AG04450 (cell line): Measurements from ENCODE around the gene KCND3. TPM values are rescaled to one million over a fixed set of nuclear protein-coding genes. Genes with fewer than 3 reads are reported as not detected.

ENCODE experiments used
- CTCF ChIA-PET: fragments of 300-600, 350-600 bp; formaldehyde crosslinking; extraction: SDS; loops from one replicate; lab custom pipeline; 2022; ENCODE audit warnings: antibody characterized with exemption, inconsistent platforms; lab: Charles Lee
- POLR2A ChIA-PET: fragments of 350-600 bp; formaldehyde crosslinking; extraction: SDS; loops from one replicate; lab custom pipeline; 2021; ENCODE audit warnings: antibody characterized with exemption, inconsistent platforms; lab: Yijun Ruan, JAX
- DNase-seq: peaks from one replicate; pipeline ENCODE4 v3.0.0-alpha.2; 2011; ENCODE audit warnings: low read depth, low spot score
- H3K27ac ChIP-seq: one replicate; pipeline ENCODE4 v1.5.1; 2012; ENCODE audit warnings: low read depth, low read length, control low read depth
- H3K27me3 ChIP-seq: one replicate; pipeline ENCODE4 v1.6.0; 2012; ENCODE audit warnings: low read length; ENCODE audit not compliant: control insufficient read depth, insufficient read depth
- H3K4me3 ChIP-seq: 2 replicates; pipeline ENCODE4 v1.5.1; 2011; ENCODE audit warnings: mild to moderate bottlenecking, low read depth, low read length, control low read depth
- H3K9me3 ChIP-seq: 2 replicates; pipeline ENCODE4 v1.5.1; 2012; ENCODE audit warnings: low read length; ENCODE audit not compliant: control insufficient read depth, insufficient read depth
- CTCF ChIP-seq: IDR thresholded peaks from 2 replicates; pipeline ENCODE4 v1.5.1; 2011; ENCODE audit warnings: low read depth, low read length, control low read depth, inconsistent platforms
- polyA plus RNA-seq: library from polyadenylated mRNA; depleted of rRNA; stranded (reverse); fragments of >200 nt; gene quantifications from 2 replicates; pipeline ENCODE4 v1.2.3, GENCODE V29; 2011

The KCND3 gene
- polyA plus RNA-seq, 1 experiment = 0.02 TPM

GRCh38 chr1:111735858-111736544, 253.5 kb downstream of the KCND3 start:
- Histone ChIP-seq H3K9me3 (no peaks in the 10 kb centered on the region), H3K27me3 (no peaks in the 10 kb centered on the region), H3K4me3 (no peak overlapping the region), H3K27ac (peak overlapping the region; percentile 57)
- CTCF ChIA-PET = interaction anchor here (1.0 to 10.1 kb wide), 6 partner anchors 12 to 513 kb away, joined by 3 to 80 read pairs (median 8); no protein-coding TSS in a partner anchor
- TF ChIP-seq CTCF = no peak
- POLR2A ChIA-PET = interaction anchor here (0.7 to 1.2 kb wide), 2 partner anchors 14 to 273 kb away, joined by 3 to 5 read pairs; no protein-coding TSS in a partner anchor
- no peak for DNase-seq

GRCh38 chr1:111735321-111735720, 254.1 kb downstream of the KCND3 start:
- ChIA-PET CTCF (interaction anchor here (2.8 to 10.1 kb wide), 2 partner anchors 12 to 21 kb away, joined by 9 to 80 read pairs; no protein-coding TSS in a partner anchor), POLR2A (no interaction called here)
- Histone ChIP-seq H3K27me3 (no peaks in the 10 kb centered on the region), H3K27ac (peak overlapping the region; percentile 57), H3K4me3 (no peak overlapping the region), H3K9me3 (no peaks in the 10 kb centered on the region)
- DNase-seq = no peak
- TF ChIP-seq CTCF = no peak

GRCh38 chr1:111734856-111735255, 254.6 kb downstream of the KCND3 start:
- no peak overlapping the region for H3K4me3 ChIP-seq
- DNase-seq = no peak
- H3K9me3 ChIP-seq = no peaks in the 10 kb centered on the region
- no peak for TF ChIP-seq CTCF
- H3K27ac ChIP-seq = no peak overlapping the region
- ChIA-PET CTCF (interaction anchor here (1.7 to 10.1 kb wide), 3 partner anchors 8 to 20 kb away, joined by 4 to 80 read pairs (median 9); no protein-coding TSS in a partner anchor), POLR2A (no interaction called here)
- no peaks in the 10 kb centered on the region for H3K27me3 ChIP-seq

GRCh38 chr1:111734426-111734825, 255.0 kb downstream of the KCND3 start:
- no peak for TF ChIP-seq CTCF
- POLR2A ChIA-PET = no interaction called here
- DNase-seq = no peak
- no peak overlapping the region for H3K27ac ChIP-seq
- H3K9me3 ChIP-seq = no peaks in the 10 kb centered on the region
- CTCF ChIA-PET = interaction anchor here (1.0 to 10.1 kb wide), 4 partner anchors 9 to 21 kb away, joined by 3 to 80 read pairs (median 6); no protein-coding TSS in a partner anchor
- H3K27me3 ChIP-seq = no peaks in the 10 kb centered on the region
- no peak overlapping the region for H3K4me3 ChIP-seq

GRCh38 chr1:111733992-111734341, 255.5 kb downstream of the KCND3 start:
- no peak overlapping the region for H3K4me3 ChIP-seq
- ChIA-PET POLR2A (no interaction called here), CTCF (interaction anchor here (1.0 to 10.1 kb wide), 5 partner anchors 9 to 253 kb away, joined by 3 to 80 read pairs (median 4); no protein-coding TSS in a partner anchor)
- peak overlapping the region; percentile 89 for H3K27ac ChIP-seq
- no peaks in the 10 kb centered on the region for H3K27me3 ChIP-seq
- DNase-seq = no peak
- H3K9me3 ChIP-seq = no peaks in the 10 kb centered on the region
- no peak for TF ChIP-seq CTCF
